Nephron (organoid): Measurements from ENCODE around the gene C5orf58.
"Not testable (repeated sequence)": the region's sequence is repeated elsewhere in the genome, so short reads cannot be mapped to it uniquely, and the experiment has no call there.

Experiments
- H3K27ac Mint-ChIP-seq, 3 experiments: 2 replicates each; pipeline ENCODE4 v1.8.0; 2020; ENCODE audit warnings: mixed read lengths in 3 of 3, mild to moderate bottlenecking in 2 of 3, moderate library complexity in 1 of 3
- H3K27me3 Mint-ChIP-seq: 2 replicates; pipeline ENCODE4 v1.8.0; 2021; ENCODE audit warnings: low read depth, mild to moderate bottlenecking, moderate library complexity, mixed read lengths
- H3K36me3 Mint-ChIP-seq: 2 replicates; pipeline ENCODE4 v1.8.0; 2020; ENCODE audit warnings: low read depth, mixed read lengths
- H3K4me1 Mint-ChIP-seq: 2 replicates; pipeline ENCODE4 v1.8.0; 2020; ENCODE audit warnings: mixed read lengths
- H3K4me3 Mint-ChIP-seq, 3 experiments: 2 replicates each; pipeline ENCODE4 v1.8.0; 2020; ENCODE audit warnings: mild to moderate bottlenecking in 3 of 3, mixed read lengths in 3 of 3, moderate library complexity in 2 of 3
- H3K9me3 Mint-ChIP-seq: 2 replicates; pipeline ENCODE4 v1.8.0; 2020; ENCODE audit warnings: mixed read lengths
- TF ChIP-seq, protein P1 (sequence below), 3 experiments: fragments of 200-600 bp; sonication (generic); IDR thresholded peaks; one replicate each; pipeline ENCODE4 v1.5.0; 2021; ENCODE audit warnings: antibody characterized with exemption in 3 of 3; ENCODE audit not compliant: unreplicated experiment in 3 of 3

The C5orf58 gene

GRCh38 chr5:170248172-170248930 is 15.6 kb downstream of the C5orf58 start:
- Mint-ChIP-seq H3K36me3 (peaks cover 4% of the 10 kb centered on the region), H3K4me1 (peaks cover 21% of the 10 kb centered on the region), H3K4me3 (no peak overlapping the region), H3K27me3 (peaks cover 10% of the 10 kb centered on the region), H3K27ac (no peak overlapping the region), H3K9me3 (peaks cover 4% of the 10 kb centered on the region)
- TF ChIP-seq, protein P1, sequence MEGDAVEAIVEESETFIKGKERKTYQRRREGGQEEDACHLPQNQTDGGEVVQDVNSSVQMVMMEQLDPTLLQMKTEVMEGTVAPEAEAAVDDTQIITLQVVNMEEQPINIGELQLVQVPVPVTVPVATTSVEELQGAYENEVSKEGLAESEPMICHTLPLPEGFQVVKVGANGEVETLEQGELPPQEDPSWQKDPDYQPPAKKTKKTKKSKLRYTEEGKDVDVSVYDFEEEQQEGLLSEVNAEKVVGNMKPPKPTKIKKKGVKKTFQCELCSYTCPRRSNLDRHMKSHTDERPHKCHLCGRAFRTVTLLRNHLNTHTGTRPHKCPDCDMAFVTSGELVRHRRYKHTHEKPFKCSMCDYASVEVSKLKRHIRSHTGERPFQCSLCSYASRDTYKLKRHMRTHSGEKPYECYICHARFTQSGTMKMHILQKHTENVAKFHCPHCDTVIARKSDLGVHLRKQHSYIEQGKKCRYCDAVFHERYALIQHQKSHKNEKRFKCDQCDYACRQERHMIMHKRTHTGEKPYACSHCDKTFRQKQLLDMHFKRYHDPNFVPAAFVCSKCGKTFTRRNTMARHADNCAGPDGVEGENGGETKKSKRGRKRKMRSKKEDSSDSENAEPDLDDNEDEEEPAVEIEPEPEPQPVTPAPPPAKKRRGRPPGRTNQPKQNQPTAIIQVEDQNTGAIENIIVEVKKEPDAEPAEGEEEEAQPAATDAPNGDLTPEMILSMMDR (IDR thresholded peaks at IDR 0.05; ENCODE audit: unreplicated experiment in 3 of 3): no peak

DNA sequence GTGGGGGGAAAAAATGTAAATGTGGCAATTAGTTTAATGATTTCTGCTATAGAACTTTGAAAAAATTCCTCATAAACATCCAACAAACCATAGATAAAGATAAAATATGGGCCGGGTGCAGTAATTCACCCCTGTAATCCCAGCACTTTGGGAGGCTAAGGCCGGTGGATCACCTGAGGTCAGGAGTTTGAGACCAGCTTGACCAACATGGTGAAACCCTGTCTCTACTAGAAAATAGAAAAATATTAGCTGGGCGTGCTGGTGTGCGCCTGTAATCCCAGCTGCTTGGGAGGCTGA is 16.1 kb downstream of the C5orf58 start:
- not testable (repeated sequence) for H3K9me3 Mint-ChIP-seq, H3K4me3 Mint-ChIP-seq, H3K36me3 Mint-ChIP-seq, H3K27ac Mint-ChIP-seq
- Mint-ChIP-seq H3K4me1 (peaks cover 21% of the 10 kb centered on the region), H3K27me3 (peaks cover 12% of the 10 kb centered on the region)

- H3K27me3 Mint-ChIP-seq: peaks cover 17% of the 10 kb centered on the region
- H3K27ac Mint-ChIP-seq: no peak overlapping the region
- TF ChIP-seq, protein P1 (IDR thresholded peaks at IDR 0.05; ENCODE audit: unreplicated experiment in 3 of 3): no peak
Observed at GRCh38 chr5:170249355-170249754, 16.6 kb downstream of the C5orf58 start.

GRCh38 chr5:170250810-170251317 is 18.1 kb downstream of the C5orf58 start:
- peaks cover under 1% of the 10 kb centered on the region for H3K9me3 Mint-ChIP-seq
- no peak overlapping the region for H3K4me3 Mint-ChIP-seq
- no peak overlapping the region for H3K27ac Mint-ChIP-seq
- peaks cover 21% of the 10 kb centered on the region for H3K4me1 Mint-ChIP-seq
- TF ChIP-seq, protein P1 (IDR thresholded peaks at IDR 0.05; ENCODE audit: unreplicated experiment in 3 of 3): no peak
- peaks cover 1% of the 10 kb centered on the region for H3K36me3 Mint-ChIP-seq
- H3K27me3 Mint-ChIP-seq: peaks cover 22% of the 10 kb centered on the region

More at GRCh38 chr5:170249355-170249754, 16.6 kb downstream of the C5orf58 start:
- Mint-ChIP-seq H3K36me3 (peaks cover 4% of the 10 kb centered on the region), H3K9me3 (peaks cover 4% of the 10 kb centered on the region), H3K4me3 (no peak overlapping the region), H3K4me1 (peaks cover 21% of the 10 kb centered on the region)

DNA sequence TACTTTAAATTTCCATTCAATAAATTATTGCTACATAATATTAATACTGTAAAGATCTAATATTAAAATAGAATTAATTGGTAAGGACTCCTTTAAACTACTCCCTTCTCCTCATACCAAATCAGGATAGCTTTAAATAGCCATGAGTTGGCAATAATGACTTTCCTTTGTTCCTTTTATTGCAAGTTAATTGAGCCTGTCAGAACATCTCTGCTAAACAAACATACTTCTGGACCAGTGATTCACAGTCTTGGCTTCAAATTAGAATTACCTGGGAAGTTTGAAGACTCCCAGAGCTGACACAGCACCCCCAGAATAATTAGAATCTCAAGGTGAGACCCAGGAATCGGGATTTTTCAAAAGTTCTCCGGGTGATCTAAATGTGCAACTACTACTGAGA is 18.7 kb downstream of the C5orf58 start:
- H3K4me1 Mint-ChIP-seq: peaks cover 27% of the 10 kb centered on the region
- H3K9me3 Mint-ChIP-seq: no peaks in the 10 kb centered on the region
- H3K4me3 Mint-ChIP-seq: no peak overlapping the region
- H3K36me3 Mint-ChIP-seq: no peaks in the 10 kb centered on the region
- no peak overlapping the region for H3K27ac Mint-ChIP-seq
- TF ChIP-seq, protein P1 (IDR thresholded peaks at IDR 0.05; ENCODE audit: unreplicated experiment in 3 of 3): no peak
- H3K27me3 Mint-ChIP-seq: peaks cover 25% of the 10 kb centered on the region

DNA sequence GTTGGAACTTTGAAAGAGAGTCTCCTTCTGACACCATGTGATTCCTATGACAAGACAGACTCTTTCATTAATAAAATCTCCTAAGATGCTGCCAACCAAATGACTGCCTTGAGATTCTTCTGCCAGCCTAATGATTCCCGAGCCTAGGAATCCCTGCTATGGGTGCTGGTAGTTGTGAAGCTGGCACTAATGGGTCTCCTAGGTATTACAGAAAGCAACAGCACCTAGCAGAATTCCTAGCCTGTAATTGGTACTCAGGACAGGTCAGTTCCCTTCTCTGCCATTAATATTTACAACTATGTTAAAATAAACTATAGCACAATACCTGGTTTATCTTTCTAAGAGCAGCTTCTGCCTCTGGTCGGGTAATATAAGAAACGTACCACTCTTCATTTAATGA is 19.3 kb downstream of the C5orf58 start:
- Mint-ChIP-seq H3K9me3 (no peaks in the 10 kb centered on the region), H3K27me3 (peaks cover 30% of the 10 kb centered on the region), H3K4me1 (peaks cover 33% of the 10 kb centered on the region), H3K27ac (no peak overlapping the region), H3K4me3 (no peak overlapping the region), H3K36me3 (no peaks in the 10 kb centered on the region)
- TF ChIP-seq, protein P1 (IDR thresholded peaks at IDR 0.05; ENCODE audit: unreplicated experiment in 3 of 3): no peak
